ENCODE data around the gene RAET1G. TPM values are rescaled to one million over a fixed set of nuclear protein-coding genes. Genes with fewer than 3 reads are reported as not detected.
"Not testable (repeated sequence)": the region's sequence is repeated elsewhere in the genome, so short reads cannot be mapped to it uniquely, and the experiment has no call there.

The RAET1G gene
- total RNA-seq, 8 experiments from 2014 or later, result 0.18 to 5.2 (median 0.56) TPM; not detected in 5

DNA sequence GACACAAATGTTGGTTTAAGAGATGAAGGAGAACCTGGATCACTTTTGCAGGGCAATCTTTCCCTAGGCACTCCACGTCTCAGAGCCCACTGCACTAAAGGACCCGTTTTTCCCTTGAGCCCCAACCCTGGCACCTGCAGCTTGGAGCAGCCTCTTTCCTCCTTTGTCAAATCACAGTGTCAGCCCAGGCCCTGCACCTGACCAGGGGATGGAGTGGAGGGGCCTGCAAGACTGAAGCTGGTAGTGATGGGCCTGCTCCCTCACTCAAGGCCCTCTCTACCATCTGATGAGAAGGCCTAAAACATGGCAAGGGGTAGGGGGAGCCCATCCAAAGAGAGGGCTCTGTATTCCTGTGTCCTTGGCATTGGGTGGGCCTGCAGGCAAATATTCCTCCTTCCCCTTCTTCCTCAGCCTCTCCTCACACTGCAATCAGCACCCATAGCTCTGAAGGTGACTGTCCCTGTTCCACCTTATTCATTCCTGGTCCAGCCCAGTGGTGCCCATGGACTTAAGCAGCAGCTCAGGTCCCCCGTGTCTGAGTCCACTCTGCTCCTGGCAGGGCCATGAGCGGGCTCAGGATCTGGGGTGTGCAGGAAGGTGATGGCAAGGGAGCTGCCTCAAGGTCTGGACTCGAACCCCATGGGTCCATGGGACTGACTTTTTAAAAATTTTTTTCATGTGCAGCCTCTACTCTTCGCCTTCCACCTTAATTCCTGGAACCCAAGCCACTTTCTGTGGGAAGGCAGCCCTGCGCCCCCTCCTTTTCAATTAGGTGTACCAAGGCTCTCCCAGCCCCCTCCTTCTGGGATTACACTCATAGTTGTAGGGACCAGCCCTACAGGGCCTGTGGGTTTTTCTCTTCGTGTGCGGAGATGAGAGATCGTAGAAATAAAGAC lies 6.7 kb downstream of the RAET1G start:
- no peak overlapping the region for H3K4me3 ChIP-seq
- in situ Hi-C loops (cut with MboI; ENCODE audit: low pct_unique_long_range_greater_than_20kb in 2 of 9, low sequenced_read_pairs in 9 of 9, unreplicated experiment in 9 of 9), result no loop called here
- H3K27ac ChIP-seq, result no peak overlapping the region
- no peaks in the 10 kb centered on the region for H3K4me1 ChIP-seq (replicated peaks in 1 of 2)
- 56 to 94% (median 75%) methylated on average over 3 to 8 of the region's 10 CpGs; no CpG with 5 or more reads in 3 of the 10 experiments for WGBS, 10 experiments
- ATAC-seq (replicated peaks in 6 of 8), result no peak

DNA sequence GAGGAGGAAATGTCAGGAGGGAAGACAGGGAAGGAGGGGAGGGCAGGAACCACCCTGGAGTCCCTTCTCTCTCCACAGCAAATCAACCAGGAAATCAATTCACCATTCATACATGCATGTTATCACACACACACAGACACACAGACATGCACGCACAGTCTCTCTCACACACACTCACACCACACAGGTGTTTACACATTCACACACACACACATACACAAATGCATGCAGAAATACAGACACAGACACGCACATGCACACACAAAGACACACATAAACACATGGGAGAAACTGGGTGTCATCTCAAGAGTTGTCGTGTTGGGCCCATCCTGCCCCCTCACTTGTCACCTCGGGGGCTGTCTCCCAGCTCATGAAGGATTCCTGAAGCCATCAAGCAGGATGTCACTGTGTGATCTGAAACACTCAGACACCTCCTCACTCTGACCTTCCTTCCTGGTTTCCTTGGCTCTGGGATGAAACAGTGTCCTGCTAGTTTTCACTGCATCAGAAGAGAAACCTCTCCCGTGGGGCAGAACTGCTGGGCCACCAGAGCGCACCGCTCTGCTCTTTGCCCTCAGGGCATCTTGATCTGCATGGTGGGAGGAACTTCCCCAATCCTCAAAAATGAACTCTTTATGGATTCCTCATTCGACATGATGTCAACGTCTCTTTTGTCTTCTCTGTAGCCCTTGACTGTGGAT lies 9.2 kb downstream of the RAET1G start:
- ATAC-seq (replicated peaks in 6 of 8), result no peak
- no peak overlapping the region for H3K27ac ChIP-seq
- 34 to 87% (median 73%) methylated on average over 1 to 7 of the region's 9 CpGs; no CpG with 5 or more reads in 3 of the 10 experiments for WGBS, 10 experiments
- H3K4me1 ChIP-seq (replicated peaks in 1 of 2), result no peaks in the 10 kb centered on the region
- in situ Hi-C loops (cut with MboI; ENCODE audit: low pct_unique_long_range_greater_than_20kb in 2 of 9, low sequenced_read_pairs in 9 of 9, unreplicated experiment in 9 of 9), result no loop called here
- no peak overlapping the region for H3K4me3 ChIP-seq

DNA sequence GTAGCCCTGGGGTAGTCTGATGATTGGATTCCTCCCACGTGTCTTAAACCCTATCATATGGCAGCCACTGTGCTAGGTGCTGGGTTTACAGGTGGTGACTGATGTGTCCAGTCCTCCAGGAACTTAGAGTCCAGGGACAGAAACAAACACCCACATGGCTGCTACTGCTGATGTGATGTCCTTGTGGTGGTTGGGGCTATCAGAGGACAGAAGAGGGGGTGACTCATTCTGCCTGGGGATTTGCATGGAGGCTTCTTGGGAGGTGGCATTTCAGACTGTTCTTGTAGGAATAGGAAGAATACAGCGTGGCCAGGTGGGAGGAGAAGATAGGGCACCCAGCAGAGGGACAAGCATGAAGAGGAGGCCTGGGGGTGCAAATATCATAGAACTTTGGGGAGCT lies 9.8 kb downstream of the RAET1G start:
- ATAC-seq (replicated peaks in 6 of 8), result peak in 1 of 8 experiments; percentile 75
- 0 to 71% (median 17%) methylated on average over 1 of the region's 2 CpGs; no CpG with 5 or more reads in 5 of the 10 experiments for WGBS, 10 experiments
- Histone ChIP-seq H3K4me3 (no peak overlapping the region), H3K4me1 (replicated peaks in 1 of 2) (no peaks in the 10 kb centered on the region), H3K27ac (no peak overlapping the region)
- in situ Hi-C loops (cut with MboI; ENCODE audit: low pct_unique_long_range_greater_than_20kb in 2 of 9, low sequenced_read_pairs in 9 of 9, unreplicated experiment in 9 of 9), result no loop called here

DNA sequence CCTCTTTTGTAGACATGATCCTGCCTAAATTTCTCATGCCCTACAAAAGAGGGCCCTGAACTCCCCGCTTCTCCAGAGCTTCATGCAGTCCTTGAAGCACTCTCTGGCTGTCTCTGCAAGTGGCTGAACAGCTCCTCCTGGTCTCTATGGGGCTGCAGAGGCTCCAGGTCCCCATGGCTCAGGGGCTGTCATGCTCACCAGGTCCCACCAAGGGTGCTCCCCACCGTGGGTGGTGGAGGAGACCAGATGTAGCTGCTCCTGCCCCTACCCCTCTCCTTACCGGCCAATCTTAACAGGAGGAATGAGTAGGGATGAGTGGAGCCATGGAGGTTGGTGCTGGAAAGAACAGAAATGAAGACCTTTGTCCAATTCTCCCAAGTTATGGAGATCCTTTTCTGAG lies 10.2 kb downstream of the RAET1G start:
- H3K4me3 ChIP-seq; in situ Hi-C loops (cut with MboI; ENCODE audit: low pct_unique_long_range_greater_than_20kb in 2 of 9, low sequenced_read_pairs in 9 of 9, unreplicated experiment in 9 of 9): not testable (repeated sequence)
- no CpG with 5 or more reads among the region's 3 CpGs for WGBS, 10 experiments

DNA sequence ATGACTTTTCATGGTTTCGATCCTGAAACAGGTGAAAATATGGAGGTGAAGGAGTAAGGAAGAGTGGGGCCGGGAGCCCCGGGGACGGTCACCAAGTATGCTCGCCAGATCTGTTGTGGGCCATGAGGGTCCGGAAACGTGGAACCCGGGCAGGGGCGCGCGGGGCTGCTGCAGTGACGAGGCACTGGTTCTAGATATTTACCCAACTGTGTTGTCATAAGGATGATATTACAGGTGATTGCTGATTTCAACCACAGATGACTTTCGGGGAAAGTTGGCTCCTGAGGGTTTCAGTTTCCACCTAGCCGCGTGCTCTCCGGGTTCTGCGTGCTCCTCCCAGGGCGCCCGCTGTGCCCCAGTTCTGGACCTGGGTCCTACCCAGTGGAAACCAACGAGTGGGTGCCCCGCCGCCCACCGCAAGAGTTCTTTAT lies 12.2 kb downstream of the RAET1G start:
- in situ Hi-C loops (cut with MboI; ENCODE audit: low pct_unique_long_range_greater_than_20kb in 2 of 9, low sequenced_read_pairs in 9 of 9, unreplicated experiment in 9 of 9), result no loop called here
- no peak overlapping the region for H3K27ac ChIP-seq
- 81 to 96% (median 87%) methylated on average over 2 to 23 of the region's 23 CpGs for WGBS, 10 experiments
- H3K4me3 ChIP-seq, result no peak overlapping the region
- no peaks in the 10 kb centered on the region for H3K4me1 ChIP-seq (replicated peaks in 1 of 2)
- no peak for ATAC-seq (replicated peaks in 6 of 8)

More for the DNA sequence above, 10.2 kb downstream of the RAET1G start:
- ATAC-seq (replicated peaks in 6 of 8); H3K27ac ChIP-seq; H3K4me1 ChIP-seq (replicated peaks in 1 of 2): not testable (repeated sequence)

GRCh38 chr6:149909701-149910470 lies 13.0 kb downstream of the RAET1G start:
- in situ Hi-C loops (cut with MboI; ENCODE audit: low pct_unique_long_range_greater_than_20kb in 2 of 9, low sequenced_read_pairs in 9 of 9, unreplicated experiment in 9 of 9), result no loop called here
- H3K4me1 ChIP-seq (replicated peaks in 1 of 2), result no peaks in the 10 kb centered on the region
- H3K4me3 ChIP-seq, result no peak overlapping the region
- ATAC-seq (replicated peaks in 6 of 8), result no peak
- no peak overlapping the region for H3K27ac ChIP-seq
- 67 to 93% (median 82%) methylated on average over 1 to 3 of the region's 9 CpGs; no CpG with 5 or more reads in 6 of the 10 experiments for WGBS, 10 experiments

DNA sequence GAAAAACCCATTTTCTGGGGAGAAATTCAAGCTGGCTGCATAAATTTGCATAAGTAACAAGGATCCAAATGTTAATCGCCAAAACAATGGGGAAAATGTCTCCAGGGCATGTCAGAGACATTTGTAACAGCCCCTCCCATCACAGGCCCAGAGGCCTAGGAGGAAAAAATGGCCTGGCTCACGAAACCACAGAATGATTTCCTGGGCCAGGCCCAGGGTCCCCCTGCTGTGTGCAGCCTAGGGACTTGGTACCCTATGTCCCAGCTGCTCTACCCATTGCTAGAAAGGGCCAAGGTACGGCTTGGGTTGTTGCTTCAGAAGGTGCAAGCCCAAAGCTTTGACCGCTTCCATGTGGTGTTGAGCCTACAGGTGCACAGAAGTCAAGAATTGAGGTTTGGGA lies 14.4 kb downstream of the RAET1G start:
- 31 to 71% (median 50%) methylated on average over 2 to 3 of the region's 4 CpGs; no CpG with 5 or more reads in 3 of the 10 experiments for WGBS, 10 experiments

GRCh38 chr6:149907317-149907716 lies 15.6 kb downstream of the RAET1G start:
- Histone ChIP-seq H3K4me1 (replicated peaks in 1 of 2) (no peaks in the 10 kb centered on the region), H3K27ac (no peak overlapping the region), H3K4me3 (no peak overlapping the region)
- ATAC-seq (replicated peaks in 6 of 8), result no peak
- in situ Hi-C loops (cut with MboI; ENCODE audit: low pct_unique_long_range_greater_than_20kb in 2 of 9, low sequenced_read_pairs in 9 of 9, unreplicated experiment in 9 of 9), result no loop called here
- whole genome bisulfite sequencing, 10 experiments, result 14 to 57% (median 40%) methylated on average over 1 to 2 of the region's 2 CpGs; no CpG with 5 or more reads in 2 of the 10 experiments

More for the DNA sequence above, 14.4 kb downstream of the RAET1G start:
- H3K27ac ChIP-seq; H3K4me3 ChIP-seq; in situ Hi-C loops (cut with MboI; ENCODE audit: low pct_unique_long_range_greater_than_20kb in 2 of 9, low sequenced_read_pairs in 9 of 9, unreplicated experiment in 9 of 9); H3K4me1 ChIP-seq (replicated peaks in 1 of 2); ATAC-seq (replicated peaks in 6 of 8): not testable (repeated sequence)

- WGBS, 10 experiments, result 65 to 100% (median 94%) methylated on average over 1 to 4 of the region's 4 CpGs; no CpG with 5 or more reads in 3 of the 10 experiments
- H3K4me3 ChIP-seq, result no peak overlapping the region
- no peak overlapping the region for H3K27ac ChIP-seq
- no peaks in the 10 kb centered on the region for H3K4me1 ChIP-seq (replicated peaks in 1 of 2)
- ATAC-seq (replicated peaks in 6 of 8), result no peak
- in situ Hi-C loops (cut with MboI; ENCODE audit: low pct_unique_long_range_greater_than_20kb in 2 of 9, low sequenced_read_pairs in 9 of 9, unreplicated experiment in 9 of 9), result no loop called here
Measured at GRCh38 chr6:149906405-149906804, 16.5 kb downstream of the RAET1G start.

- H3K4me1 ChIP-seq (replicated peaks in 1 of 2), result no peaks in the 10 kb centered on the region
- WGBS, 10 experiments, result 0 to 100% (median 68%) methylated on average over 1 to 4 of the region's 6 CpGs; no CpG with 5 or more reads in 4 of the 10 experiments
- H3K27ac ChIP-seq, result no peak overlapping the region
- in situ Hi-C loops (cut with MboI; ENCODE audit: low pct_unique_long_range_greater_than_20kb in 2 of 9, low sequenced_read_pairs in 9 of 9, unreplicated experiment in 9 of 9), result no loop called here
- no peak for ATAC-seq (replicated peaks in 6 of 8)
- no peak overlapping the region for H3K4me3 ChIP-seq
Measured at GRCh38 chr6:149905911-149906371, 17.0 kb downstream of the RAET1G start.

- 60 to 88% (median 75%) methylated on average over 1 to 9 of the region's 18 CpGs; no CpG with 5 or more reads in 6 of the 10 experiments for WGBS, 10 experiments
- ATAC-seq (replicated peaks in 6 of 8), result no peak
- no peak overlapping the region for H3K27ac ChIP-seq
- in situ Hi-C loops (cut with MboI; ENCODE audit: low pct_unique_long_range_greater_than_20kb in 2 of 9, low sequenced_read_pairs in 9 of 9, unreplicated experiment in 9 of 9), result no loop called here
- no peak overlapping the region for H3K4me3 ChIP-seq
- no peaks in the 10 kb centered on the region for H3K4me1 ChIP-seq (replicated peaks in 1 of 2)
Measured at GRCh38 chr6:149905371-149905910, 17.5 kb downstream of the RAET1G start.

GRCh38 chr6:149904661-149905370 lies 18.1 kb downstream of the RAET1G start:
- no peak for ATAC-seq (replicated peaks in 6 of 8)

More at GRCh38 chr6:149904661-149905370, 18.1 kb downstream of the RAET1G start:
- no peak overlapping the region for H3K4me3 ChIP-seq
- in situ Hi-C loops (cut with MboI; ENCODE audit: low pct_unique_long_range_greater_than_20kb in 2 of 9, low sequenced_read_pairs in 9 of 9, unreplicated experiment in 9 of 9), result no loop called here
- H3K27ac ChIP-seq, result no peak overlapping the region
- WGBS, 10 experiments, result 31 to 92% (median 67%) methylated on average over 2 to 5 of the region's 13 CpGs; no CpG with 5 or more reads in 4 of the 10 experiments
- H3K4me1 ChIP-seq (replicated peaks in 1 of 2), result no peaks in the 10 kb centered on the region
